ENCODE results near the gene LRP1.

GRCh38 chr12:57134949-57135348, 6.7 kb downstream of the LRP1 start:
- TF ChIP-seq CTCF (conservative IDR thresholded peaks at IDR 0.05; ENCODE audit: low read depth in 2 of 2) (no peak), ZNF114 (CRISPR knock-in tag; IDR thresholded peaks at IDR 0.05) (no peak), POLR2AphosphoS5 (IDR thresholded peaks at IDR 0.05; ENCODE audit: low read depth) (no peak), REST (IDR thresholded peaks at IDR 0.05; ENCODE audit: unreplicated experiment) (no peak), EZH2 (IDR thresholded peaks at IDR 0.05; ENCODE audit: low read depth, unreplicated experiment) (no peak), EZH2phosphoT487 (IDR thresholded peaks at IDR 0.05; ENCODE audit: unreplicated experiment) (no peak), JUNB (IDR thresholded peaks at IDR 0.05; ENCODE audit: unreplicated experiment) (no peak), ETS1 (IDR thresholded peaks at IDR 0.05) (no peak), NANOG (IDR thresholded peaks at IDR 0.05; ENCODE audit: borderline replicate concordance) (no peak), CREB1 (CRISPR knock-in tag; IDR thresholded peaks at IDR 0.05; ENCODE audit: low read depth) (no peak)
